GM19455 (cell line): ENCODE results near the gene RAB2B.
"Not testable (repeated sequence)": the region's sequence is repeated elsewhere in the genome, so short reads cannot be mapped to it uniquely, and the experiment has no call there.

Experiments used
- ATAC-seq: cut with Tn5 transposase; IDR thresholded peaks from one replicate; pipeline ENCODE4 v1.9.1; 2021; ENCODE audit not compliant: unreplicated experiment

RAB2B gene

DNA sequence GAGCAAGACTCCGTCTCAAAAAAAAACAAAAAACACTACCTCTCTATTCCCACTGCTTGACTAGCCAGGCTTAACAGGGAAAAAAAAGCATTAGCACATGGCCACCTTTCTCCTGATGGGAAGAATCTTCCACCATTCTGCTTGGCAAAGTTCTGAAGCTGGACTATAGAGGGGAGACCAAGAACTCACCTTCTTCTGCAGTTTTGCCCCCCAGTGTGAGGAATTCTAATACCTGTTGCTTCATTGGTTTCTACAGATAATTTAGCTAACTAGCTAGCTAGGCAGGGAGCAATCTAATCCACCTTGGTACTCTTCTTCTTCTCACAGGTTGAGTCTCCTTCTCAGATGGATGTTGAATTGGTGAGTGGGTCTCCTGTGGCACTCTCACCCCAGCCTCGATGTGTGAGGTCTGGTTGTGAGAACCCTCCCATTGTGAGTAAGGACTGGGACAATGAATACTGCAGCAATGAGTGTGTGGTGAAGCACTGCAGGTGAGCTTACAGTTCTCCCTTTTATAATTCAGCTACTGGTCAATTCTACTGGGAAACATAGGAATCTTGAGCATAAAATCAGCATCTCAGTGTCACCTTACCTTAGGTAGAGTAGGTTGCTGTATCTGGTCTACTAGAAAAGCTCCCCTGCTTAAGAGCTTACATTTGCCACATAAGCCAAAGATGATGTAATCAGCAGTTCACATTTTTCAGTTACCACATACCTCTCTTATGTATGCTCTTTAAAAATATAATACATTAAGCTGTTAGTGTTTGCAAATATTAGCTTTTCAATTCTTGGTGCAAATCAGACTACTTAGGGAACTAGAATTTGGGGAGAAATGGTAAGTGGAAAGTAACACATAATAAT, 18.4 kb upstream of the RAB2B start:
- no peak for ATAC-seq

DNA sequence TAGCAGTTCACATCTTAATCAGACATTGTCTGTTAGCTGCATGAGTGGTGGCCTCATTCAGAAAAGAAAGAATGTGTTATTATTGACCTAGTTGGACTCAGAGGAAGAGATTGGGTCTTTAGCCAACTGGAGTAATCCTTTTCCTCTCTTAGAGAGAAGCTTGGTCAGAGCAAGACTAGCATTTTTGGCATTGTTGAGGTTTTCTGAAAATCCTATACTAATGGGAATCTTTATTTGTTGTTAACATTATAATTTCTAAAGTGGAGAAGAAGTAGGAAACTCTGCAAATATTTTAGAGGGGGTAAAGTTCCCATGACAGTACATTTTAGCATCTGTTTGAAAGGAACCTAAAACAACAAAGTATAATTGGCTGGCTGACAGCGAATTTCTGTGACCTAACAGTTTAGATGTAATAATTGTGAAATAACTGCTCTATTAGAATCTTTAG, 9.9 kb upstream of the RAB2B start:
- no peak for ATAC-seq

DNA sequence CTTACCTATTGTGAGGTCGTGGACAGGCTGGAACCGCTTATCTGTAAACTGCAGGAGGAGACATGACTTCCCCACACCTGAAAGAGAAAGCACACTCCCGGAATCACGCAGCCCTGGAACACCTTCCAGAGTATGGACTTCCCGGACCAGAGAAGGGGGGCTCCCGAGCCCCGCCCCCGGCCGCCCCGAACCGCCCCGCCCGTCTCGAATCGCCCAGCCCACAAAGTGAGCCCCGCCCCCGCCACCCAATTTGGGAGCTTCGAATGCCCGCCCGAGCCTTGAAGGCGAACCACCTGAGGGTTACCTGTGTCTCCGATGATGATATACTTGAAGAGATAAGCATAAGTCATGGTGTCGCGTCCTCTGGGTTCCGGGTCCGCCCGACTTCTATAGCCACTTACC, 235 bp downstream of the RAB2B start:
- ATAC-seq: peak; percentile 30

DNA sequence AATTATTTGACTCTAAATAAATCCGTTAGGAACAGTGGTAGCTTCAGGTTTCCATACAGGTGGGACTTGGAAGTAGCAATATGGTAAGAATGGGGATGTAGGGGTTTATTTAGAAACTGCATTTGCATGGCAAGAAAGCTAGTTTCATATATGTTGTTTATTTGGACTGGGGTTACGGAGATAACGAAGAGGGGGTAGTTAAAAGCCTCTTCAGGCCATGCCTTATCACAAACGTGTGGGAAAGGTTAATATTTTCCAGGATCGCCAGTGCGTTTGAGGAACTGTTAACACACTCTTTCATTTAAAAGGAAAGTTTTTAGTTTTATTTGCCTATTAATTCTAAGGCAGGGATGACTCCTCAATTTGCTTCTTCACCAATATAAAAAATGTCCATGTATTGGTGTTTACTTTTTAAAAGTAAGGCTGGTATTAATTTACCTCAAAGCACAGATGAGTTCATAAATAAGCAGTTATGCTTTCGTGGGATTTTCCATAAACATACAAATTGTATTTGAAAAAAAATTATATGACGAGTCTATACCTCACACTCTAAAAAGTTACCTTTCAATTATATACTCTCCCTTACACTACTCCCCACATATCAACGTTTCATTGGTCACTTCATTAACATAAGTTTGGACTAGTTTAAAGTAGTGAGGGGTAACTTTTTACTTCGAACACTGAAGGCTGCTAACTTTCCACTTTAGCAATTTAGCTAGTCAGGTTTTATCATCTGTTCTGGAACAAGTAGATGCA, 814 bp downstream of the RAB2B start:
- no peak for ATAC-seq

DNA sequence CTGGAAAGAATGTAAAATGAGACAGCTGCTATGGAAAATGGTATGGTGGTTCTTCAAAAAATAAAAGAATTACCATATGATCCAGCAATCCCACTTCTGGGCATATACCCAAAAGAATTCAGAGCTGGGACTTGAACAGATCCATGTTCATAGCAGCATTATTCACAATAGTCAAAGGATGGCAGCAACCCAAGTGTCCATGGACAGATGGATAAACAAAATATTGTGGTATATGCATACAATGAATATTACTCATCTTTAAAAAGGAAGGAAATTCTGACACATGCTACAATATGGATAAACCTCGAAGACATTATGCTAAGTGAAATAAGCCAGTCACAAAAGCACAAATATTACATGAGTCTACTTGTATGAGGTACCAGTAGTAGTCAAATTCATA, 9.1 kb downstream of the RAB2B start:
- no peak for ATAC-seq

DNA sequence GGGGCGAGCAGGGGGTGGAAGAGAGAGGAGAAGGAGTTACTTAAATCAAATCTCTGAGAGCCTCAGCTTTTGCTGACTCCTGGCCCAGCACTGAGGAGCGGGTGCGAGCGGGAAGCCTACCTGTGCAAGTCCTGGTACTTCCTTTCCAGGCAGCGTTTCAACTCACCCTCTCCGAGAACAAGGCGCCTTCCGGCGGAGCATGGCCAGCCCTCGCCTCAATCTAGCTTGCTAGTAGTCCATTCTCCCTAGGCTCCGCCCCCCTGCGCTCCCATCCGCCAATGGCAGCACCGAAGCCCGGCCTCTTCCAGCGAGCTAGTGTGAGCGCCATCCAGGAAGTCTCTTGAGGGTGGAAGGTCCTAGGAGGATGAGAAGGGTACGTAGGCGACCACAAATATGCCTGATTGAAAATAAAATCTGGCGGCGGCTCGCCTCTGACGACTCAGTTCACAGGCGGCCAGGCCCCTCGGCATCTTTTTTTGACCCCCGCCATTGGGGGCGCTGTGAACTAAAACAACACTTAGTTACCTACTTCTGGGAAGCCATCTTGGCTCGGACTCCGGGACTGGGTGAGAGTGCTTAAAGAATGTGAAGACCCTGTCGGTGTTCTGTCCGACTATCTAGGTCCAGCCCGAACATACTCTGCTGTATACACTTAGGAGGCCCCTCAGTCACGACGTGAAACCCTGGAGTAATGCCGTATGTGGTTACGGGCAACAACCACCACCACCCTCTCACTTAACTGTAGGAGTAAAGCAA, 20.7 kb downstream of the RAB2B start, which contains the start of gene CHD8:
CHD8 (minus strand) TSS at position 212 of the 756 bp plus-strand sequence. CDS start 24,480 bp downstream, outside the sequence.
- peak; percentile 96 for ATAC-seq

DNA sequence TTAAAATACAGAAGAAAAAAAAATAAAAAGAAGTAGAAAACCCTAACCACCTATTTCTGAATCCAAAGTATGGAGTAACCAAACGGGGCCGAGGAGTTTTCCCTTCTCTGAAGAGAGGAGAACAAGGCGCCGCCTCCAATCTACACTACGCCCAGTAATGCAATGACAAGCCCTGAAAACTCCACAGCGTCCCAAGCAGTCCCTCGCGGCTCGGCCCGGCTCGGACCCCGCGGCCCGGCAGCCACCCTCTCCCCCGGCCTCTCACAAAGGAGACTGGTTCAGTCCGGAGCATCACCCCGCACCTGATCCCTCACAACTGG, 21.2 kb downstream of the RAB2B start:
- peak; percentile 14 for ATAC-seq

DNA sequence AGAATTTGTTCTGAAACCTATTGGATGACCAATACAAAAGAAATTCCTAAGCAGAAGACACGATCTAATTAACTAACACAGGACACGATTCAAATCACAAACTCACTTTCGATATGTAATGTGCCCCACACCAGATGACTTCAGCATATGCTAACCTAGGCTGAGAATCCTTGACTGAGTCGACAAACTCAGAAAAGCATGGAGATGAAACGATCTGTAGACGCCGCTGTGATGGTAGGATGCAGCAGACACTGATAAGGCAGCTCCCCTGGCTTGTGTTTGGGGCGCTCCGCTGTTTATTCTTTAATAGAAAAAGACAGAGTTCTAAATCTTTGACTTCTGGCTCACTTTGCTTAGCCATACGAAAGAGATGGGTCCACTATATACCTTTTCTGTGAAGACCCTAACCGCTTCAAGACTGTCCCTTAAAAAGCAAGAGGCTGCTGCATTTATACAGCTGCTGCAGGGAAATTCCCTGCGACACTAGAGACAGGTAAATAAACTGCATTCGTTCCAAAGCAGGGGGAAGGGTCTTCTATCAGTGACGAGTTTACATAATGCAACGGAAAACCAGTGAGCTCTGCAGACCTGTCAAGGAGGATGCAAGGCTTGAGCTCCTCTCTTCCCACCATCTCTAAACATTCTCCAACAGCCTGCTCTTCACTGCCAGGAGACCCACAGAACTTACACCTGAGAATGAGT, 21.8 kb downstream of the RAB2B start:
- ATAC-seq: no peak

DNA sequence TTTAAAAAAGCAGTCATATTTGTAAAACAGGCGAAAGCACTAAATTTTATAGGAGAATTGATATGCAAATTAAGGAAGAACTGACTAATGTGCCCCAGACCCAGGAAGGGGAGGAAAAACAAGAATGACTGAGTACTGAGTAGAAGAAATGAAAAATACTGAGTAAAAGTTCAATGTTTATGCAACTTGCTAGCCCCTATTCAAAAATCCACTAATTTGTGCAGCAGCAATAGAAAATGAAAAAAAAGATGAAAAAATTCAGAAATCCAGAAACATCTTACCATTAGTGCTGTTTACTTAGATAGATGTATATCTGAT, 26.9 kb downstream of the RAB2B start:
- ATAC-seq: no peak

DNA sequence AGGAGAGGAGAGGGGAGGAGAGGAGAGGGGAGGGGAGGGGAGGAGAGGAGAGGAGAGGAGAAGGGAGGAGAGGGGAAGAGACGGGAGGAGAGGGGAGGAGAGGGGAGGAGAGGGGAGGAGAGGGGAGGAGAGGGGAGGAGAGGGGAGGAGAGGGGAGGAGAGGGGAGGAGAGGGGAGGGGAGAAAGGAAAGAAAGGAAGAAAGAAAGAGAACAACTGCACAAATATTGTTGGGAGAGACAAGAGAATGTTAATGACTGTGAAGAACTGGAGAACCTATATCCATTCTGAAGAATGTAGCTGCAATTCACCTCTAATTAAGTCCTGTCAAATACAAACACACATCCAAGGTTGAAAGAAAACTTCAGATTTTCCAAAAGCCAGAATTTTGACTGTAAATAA, 34.1 kb downstream of the RAB2B start:
- not testable (repeated sequence) for ATAC-seq

DNA sequence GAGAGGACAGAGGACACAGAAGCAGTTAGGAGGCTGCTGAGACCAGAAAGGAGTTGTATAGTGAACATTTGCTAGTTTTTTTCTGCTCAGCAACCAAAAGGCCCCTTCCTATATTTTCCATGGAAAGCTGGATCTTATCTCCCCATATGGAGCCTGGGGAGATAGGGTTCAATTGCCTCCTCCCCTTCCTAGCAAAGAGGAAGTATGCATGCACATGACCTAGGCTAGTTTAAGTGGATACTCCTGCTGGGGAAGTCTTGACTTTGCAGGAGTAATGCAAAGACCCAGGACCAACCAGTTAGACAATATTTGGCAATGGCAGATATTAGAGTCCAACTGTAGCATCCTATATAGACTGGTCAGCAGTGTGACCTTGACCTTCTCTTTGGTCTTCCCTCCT, 35.9 kb downstream of the RAB2B start:
- no peak for ATAC-seq

DNA sequence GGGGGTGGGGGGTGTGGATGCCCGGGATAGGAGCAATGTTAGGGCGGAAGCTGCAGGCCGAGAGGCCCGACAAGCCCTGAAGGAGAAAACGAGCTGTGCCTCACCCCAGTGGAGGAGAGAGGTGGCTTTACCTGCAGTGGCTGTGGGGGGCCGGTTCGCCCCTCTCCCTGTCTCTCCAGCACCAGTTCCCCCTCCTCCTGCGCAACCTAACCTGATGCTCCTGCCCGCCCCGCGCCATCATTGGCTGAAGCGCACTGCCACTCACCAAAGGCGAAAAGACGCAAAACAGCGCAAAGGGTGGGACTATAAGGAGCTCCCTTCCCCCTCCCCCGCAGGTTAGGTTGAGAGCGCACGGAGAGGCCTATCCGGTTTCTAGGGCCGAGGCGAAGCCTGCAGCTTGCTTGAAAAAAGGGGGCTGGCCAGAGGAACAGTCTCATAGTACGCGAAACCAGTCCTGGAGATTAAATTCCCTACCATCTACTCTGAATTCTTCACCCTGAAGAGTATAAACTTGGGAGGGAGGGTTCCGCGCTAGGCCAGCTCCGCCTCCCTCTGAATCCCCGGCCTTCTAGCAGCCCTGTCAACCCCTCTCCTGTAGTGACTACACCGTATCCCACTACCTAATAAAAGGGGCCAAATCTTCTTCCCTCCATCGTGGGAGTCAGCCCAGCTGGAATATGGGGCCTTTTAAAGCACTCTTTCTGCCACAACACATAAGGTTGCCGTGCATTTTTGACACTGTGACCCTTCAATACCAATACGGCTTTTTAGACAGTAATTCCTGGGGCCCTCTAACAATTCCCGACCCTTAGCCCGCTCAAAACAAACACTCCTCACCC, 39.5 kb downstream of the RAB2B start:
- ATAC-seq: peak; percentile 97

DNA sequence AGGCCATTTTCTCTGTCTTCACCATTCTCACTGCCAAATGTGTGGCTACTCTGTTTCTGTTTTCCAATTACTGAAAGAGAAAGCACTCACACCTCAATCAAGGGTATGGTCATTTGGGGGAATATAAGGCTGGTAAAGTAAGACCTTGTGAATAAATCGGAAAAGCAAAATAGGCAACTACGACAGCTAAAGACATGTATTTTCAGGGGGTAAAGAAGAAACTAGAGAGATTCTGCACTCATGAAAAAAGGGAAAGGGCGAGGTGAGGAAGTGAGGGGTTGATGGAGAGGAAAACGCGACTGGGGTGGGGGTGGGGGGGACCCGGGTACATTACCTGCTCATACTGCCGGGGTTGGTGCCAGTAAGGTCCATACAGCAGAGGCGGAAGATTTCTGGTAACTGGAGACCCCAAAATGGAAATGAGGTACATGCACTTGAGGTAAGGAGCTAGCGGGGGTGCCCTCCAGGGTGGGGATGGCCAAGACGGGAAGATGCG, 40.1 kb downstream of the RAB2B start:
- ATAC-seq: no peak

DNA sequence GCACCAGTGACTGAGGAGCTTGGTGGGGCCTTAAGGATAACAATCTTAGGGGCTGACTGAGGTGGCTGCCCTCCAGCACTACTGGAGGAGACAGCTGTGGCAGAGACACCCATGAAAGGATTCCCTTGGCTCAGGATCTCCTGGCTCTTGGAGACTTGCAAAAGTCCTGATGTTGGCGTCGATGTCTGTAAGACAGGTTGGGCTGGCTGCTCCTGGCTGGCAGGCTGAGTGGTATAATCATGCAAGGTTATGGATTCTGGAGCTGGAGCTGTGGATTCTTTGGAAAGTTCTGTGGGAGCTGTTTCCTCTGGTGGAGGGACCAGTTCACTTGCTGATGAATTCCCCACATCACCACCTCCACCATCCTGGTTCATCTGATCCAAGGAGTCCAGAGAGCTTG, 45.6 kb downstream of the RAB2B start:
- ATAC-seq: no peak

DNA sequence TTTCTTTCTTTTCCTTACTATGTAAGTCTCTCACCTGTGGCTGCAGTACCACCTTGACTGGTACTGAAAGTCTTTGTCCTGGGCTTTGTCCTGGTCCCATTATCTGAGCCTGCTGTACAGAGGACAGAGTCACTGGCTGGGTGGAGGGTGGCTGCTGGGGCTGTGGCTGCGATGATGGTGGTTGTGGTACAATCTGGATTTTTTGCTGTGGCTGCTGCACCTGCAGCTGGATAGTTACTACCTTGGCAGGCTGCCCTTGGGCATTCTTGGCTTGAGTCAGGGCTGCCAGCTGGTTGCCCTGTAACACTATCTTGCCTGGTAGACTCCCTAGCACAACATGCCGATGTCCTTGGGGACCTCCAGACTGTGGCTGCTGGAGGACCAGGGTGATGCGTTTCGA, 47.8 kb downstream of the RAB2B start:
- no peak for ATAC-seq

DNA sequence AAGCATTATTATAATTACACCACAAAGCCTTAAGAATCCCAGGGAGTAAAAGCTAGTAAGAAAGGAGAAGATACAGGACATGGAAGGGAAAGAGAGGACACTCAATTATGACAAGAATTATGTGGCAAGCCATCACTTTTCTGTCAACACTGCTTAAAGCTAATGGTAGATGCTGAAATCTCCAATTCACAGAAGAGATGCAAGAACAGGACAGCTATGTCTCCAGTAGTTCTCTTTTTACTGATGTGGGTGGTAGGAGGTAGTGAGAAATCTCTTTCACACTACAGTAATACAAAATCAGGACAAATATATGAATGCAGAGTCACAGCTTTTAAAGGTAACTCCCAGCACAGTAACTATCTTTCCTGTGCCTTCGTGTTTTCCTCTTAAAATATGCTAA, 50.1 kb downstream of the RAB2B start:
- ATAC-seq: no peak

DNA sequence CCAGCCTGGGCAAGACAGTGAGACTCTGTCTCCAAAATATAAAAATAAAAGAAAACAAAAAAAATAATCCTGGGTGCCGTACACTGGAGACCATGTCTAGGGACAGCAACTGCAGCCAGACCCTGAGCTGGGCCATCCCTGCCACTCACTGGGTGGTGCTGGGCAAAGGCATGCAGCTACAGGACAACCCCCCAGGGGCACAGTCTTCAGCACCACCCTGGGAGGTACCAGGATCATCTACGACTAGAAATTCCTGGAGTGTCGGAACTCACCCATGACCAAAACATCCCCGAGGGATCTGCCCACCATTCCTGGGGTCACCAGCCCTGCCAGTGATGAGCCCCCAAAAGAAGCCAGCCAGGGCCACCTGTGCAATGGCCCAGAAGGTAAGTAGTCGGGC, 57.2 kb downstream of the RAB2B start:
- no peak for ATAC-seq

DNA sequence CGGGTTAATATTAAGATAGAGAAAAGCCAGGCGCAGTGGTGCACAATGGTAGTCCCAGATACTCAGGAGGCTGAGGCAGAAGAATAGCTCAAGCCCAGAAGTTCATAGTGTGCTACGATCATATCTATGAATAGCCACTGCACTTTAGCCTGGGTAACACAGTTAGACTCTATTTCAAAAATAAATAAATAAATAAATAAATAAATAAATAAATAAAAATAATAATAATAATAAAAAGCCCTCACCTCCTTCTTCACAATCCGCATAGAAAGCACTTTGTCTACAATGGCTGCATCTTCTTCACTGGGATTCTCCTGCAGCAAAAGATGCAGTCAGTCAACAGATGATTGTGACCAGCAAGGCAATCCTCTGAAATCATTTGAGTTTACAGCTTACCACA, 61.4 kb downstream of the RAB2B start:
- no peak for ATAC-seq

DNA sequence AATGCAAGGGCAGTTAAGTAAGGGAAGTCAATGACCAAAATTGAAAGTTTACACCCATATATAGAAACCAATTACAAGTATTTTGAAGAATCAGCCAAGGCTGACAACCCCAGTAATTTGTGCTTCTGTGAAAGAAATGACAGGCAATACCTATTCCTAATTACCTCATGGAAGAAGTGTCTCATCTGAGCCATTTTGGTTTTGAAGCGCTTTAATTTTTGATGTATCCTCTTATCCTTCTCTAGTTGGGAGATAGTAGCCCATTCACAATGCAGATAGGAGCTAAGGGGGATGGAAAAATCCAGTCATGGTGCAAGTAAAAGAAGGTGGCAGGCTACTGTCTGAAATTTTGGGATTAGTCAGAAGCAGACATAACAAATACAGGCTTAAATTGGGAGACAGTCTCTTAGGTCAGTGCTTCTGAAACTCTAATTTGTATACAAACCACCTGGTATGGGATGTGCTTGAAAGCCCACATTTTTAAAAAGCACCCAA, 62.6 kb downstream of the RAB2B start:
- no peak for ATAC-seq
